Neural cell (in vitro differentiated cells): ENCODE measurements around the gene SDK1. TPM values are rescaled to one million over a fixed set of nuclear protein-coding genes. Genes with fewer than 3 reads are reported as not detected.

Experiments
- H2AFZ ChIP-seq: fragments of 200-600, 300-800 bp; sonication (generic), shearing (Covaris generic); 2 replicates; pipeline ENCODE4 v1.6.0; 2014; ENCODE audit warnings: low read depth, mild to moderate bottlenecking, antibody characterized with exemption, low read length, moderate library complexity
- H3F3A ChIP-seq: fragments of 200-600 bp; shearing (Covaris generic); 2 replicates; pipeline ENCODE4 v1.6.1; 2016; ENCODE audit warnings: mild to moderate bottlenecking, moderate library complexity, mixed read lengths, antibody characterized with exemption, low read length; ENCODE audit not compliant: insufficient read depth, poor library complexity, severe bottlenecking
- H3K27ac ChIP-seq: fragments of 200-600, 300-800 bp; sonication (generic), shearing (Covaris generic); 2 replicates; pipeline ENCODE4 v1.5.1; 2014; ENCODE audit warnings: mild to moderate bottlenecking, low read length, moderate library complexity
- H3K27me3 ChIP-seq: fragments of 300-800, 200-600 bp; sonication (generic), shearing (Covaris generic); 2 replicates; pipeline ENCODE4 v1.6.0; 2014; ENCODE audit warnings: mild to moderate bottlenecking, low read depth, low read length, moderate library complexity; ENCODE audit not compliant: insufficient read depth
- H3K36me3 ChIP-seq: fragments of 300-800, 200-600 bp; sonication (generic), shearing (Covaris generic); 2 replicates; pipeline ENCODE4 v1.5.1; 2014; ENCODE audit warnings: mild to moderate bottlenecking, antibody characterized with exemption, low read length, moderate library complexity; ENCODE audit not compliant: insufficient read depth
- H3K4me2 ChIP-seq: fragments of 300-800, 200-600 bp; sonication (generic), shearing (Covaris generic); 2 replicates; pipeline ENCODE4 v1.6.0; 2014; ENCODE audit warnings: mild to moderate bottlenecking, low read length
- H3K4me3 ChIP-seq: fragments of 300-800, 200-600 bp; sonication (generic), shearing (Covaris generic); 2 replicates; pipeline ENCODE4 v1.5.1; 2014; ENCODE audit warnings: mild to moderate bottlenecking, low read length, moderate library complexity
- H3K79me2 ChIP-seq: fragments of 200-600 bp; shearing (Covaris generic); replicated peaks from 2 replicates; pipeline ENCODE4 v1.6.0; 2014; ENCODE audit warnings: mild to moderate bottlenecking, low read length, moderate library complexity; ENCODE audit not compliant: insufficient read depth
- H3K9ac ChIP-seq: fragments of 300-800, 200-600 bp; sonication (generic), shearing (Covaris generic); 2 replicates; pipeline ENCODE4 v1.6.1; 2016; ENCODE audit warnings: mild to moderate bottlenecking, low read length, mixed read lengths
- H3K9me2 ChIP-seq: fragments of 200-600 bp; shearing (Covaris generic); 2 replicates; pipeline ENCODE4 v1.6.1; 2016; ENCODE audit warnings: mild to moderate bottlenecking, low read length, mixed read lengths; ENCODE audit not compliant: insufficient read depth
- H3K9me3 ChIP-seq: fragments of 200-600, 300-800 bp; sonication (generic), shearing (Covaris generic); 2 replicates; pipeline ENCODE4 v1.6.1; 2016; ENCODE audit warnings: mild to moderate bottlenecking, mixed run types, low read length, moderate library complexity, mixed read lengths
- H4K20me1 ChIP-seq: fragments of 200-600 bp; shearing (Covaris generic); 2 replicates; pipeline ENCODE4 v1.6.1; 2016; ENCODE audit warnings: mild to moderate bottlenecking, mixed run types; ENCODE audit not compliant: insufficient read depth
- CTCF ChIP-seq: fragments of 450-650 bp; IDR thresholded peaks from 2 replicates; pipeline ENCODE4 v1.5.1; 2014; ENCODE audit warnings: antibody characterized with exemption, mild to moderate bottlenecking, moderate library complexity; ENCODE audit not compliant: poor library complexity, severe bottlenecking
- EP300 ChIP-seq: fragments of 450-650 bp; conservative IDR thresholded peaks from 2 replicates; pipeline ENCODE4 v1.6.1; 2014; ENCODE audit warnings: antibody characterized with exemption, mild to moderate bottlenecking, moderate library complexity; ENCODE audit not compliant: poor library complexity, severe bottlenecking
- EZH2 ChIP-seq: fragments of 200-600, 300-800 bp; shearing (Covaris generic), sonication (generic); IDR thresholded peaks from 2 replicates; pipeline ENCODE4 v1.6.1; 2014; ENCODE audit warnings: antibody characterized with exemption, low read length, borderline replicate concordance, mild to moderate bottlenecking; ENCODE audit not compliant: insufficient read depth, poor library complexity, severe bottlenecking
- MXI1 ChIP-seq: fragments of 450-650 bp; conservative IDR thresholded peaks from 2 replicates; pipeline ENCODE4 v1.6.1; 2014; ENCODE audit warnings: antibody characterized with exemption, mild to moderate bottlenecking; ENCODE audit not compliant: poor library complexity, severe bottlenecking
- POLR2AphosphoS5 ChIP-seq: IDR thresholded peaks from 2 replicates; pipeline ENCODE4 v1.6.1; 2012
- RAD21 ChIP-seq: fragments of 450-650 bp; conservative IDR thresholded peaks from 2 replicates; pipeline ENCODE4 v1.6.1; 2014; ENCODE audit warnings: antibody characterized with exemption, mild to moderate bottlenecking, moderate library complexity
- SMC3 ChIP-seq: fragments of 450-650 bp; conservative IDR thresholded peaks from 2 replicates; pipeline ENCODE4 v1.6.1; 2014; ENCODE audit warnings: antibody characterized with exemption, mild to moderate bottlenecking, moderate library complexity; ENCODE audit not compliant: poor library complexity
- TAF1 ChIP-seq: IDR thresholded peaks from 2 replicates; pipeline ENCODE4 v1.6.1; 2012; ENCODE audit warnings: low read depth
- polyA plus RNA-seq: library from polyadenylated mRNA; depleted of rRNA; stranded (reverse); fragments of >200 nt; gene quantifications from 2 replicates; pipeline ENCODE4 v1.2.3, GENCODE V29; 2014
- TF ChIP-seq, protein P1 (sequence below): IDR thresholded peaks from 2 replicates; pipeline ENCODE4 v1.6.1; 2012; ENCODE audit warnings: borderline replicate concordance

The SDK1 gene
- polyA plus RNA-seq, 1 donor from 2014 or later: 2.7 TPM

DNA sequence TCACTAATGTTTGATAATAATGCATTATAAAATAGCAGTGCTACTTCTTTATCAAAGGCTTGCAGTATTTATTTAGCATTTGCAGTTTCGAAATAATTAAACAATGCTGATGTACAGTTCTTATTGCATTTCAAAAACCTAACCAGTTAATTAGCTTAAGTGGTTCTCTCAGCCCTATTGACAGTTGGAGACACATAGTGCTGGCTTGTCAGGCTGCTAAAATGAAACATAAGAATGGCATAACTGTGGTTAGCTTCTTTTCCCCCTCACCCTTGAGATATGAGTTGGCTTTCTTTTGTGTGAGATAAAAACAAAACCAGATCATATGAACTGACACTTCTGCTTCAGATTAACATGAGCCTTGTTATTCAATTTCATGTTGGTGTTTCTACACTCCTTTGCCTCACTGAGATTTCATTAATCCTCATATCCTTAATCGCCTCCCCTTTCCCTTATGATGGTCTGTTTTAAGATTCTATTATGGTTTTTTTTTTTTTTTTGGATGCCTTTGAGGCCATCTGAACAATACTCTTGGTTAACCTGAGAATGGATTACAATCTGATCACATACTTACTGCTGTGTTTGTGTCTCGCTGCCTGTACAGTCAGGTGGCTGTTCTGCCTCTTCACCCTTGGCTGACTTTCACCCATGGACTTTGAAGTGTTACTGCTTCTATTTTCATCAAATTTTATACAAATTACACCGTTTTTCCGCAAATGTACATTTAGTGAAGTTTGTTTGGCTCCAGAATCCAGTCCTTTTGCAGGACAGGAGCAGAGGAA lies 108.0 kb downstream of the SDK1 start:
- no peak overlapping the region for H3K9ac ChIP-seq
- peak overlapping the region; percentile 24 for H3K4me3 ChIP-seq
- TF ChIP-seq EZH2 (no peak), TAF1 (no peak), RAD21 (no peak), SMC3 (no peak), EP300 (peak; percentile 38), POLR2AphosphoS5 (peak; percentile 28), CTCF (no peak)
- TF ChIP-seq, protein P1, sequence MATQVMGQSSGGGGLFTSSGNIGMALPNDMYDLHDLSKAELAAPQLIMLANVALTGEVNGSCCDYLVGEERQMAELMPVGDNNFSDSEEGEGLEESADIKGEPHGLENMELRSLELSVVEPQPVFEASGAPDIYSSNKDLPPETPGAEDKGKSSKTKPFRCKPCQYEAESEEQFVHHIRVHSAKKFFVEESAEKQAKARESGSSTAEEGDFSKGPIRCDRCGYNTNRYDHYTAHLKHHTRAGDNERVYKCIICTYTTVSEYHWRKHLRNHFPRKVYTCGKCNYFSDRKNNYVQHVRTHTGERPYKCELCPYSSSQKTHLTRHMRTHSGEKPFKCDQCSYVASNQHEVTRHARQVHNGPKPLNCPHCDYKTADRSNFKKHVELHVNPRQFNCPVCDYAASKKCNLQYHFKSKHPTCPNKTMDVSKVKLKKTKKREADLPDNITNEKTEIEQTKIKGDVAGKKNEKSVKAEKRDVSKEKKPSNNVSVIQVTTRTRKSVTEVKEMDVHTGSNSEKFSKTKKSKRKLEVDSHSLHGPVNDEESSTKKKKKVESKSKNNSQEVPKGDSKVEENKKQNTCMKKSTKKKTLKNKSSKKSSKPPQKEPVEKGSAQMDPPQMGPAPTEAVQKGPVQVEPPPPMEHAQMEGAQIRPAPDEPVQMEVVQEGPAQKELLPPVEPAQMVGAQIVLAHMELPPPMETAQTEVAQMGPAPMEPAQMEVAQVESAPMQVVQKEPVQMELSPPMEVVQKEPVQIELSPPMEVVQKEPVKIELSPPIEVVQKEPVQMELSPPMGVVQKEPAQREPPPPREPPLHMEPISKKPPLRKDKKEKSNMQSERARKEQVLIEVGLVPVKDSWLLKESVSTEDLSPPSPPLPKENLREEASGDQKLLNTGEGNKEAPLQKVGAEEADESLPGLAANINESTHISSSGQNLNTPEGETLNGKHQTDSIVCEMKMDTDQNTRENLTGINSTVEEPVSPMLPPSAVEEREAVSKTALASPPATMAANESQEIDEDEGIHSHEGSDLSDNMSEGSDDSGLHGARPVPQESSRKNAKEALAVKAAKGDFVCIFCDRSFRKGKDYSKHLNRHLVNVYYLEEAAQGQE: no peak
- H3K27ac ChIP-seq: peak overlapping the region; percentile 19
- H4K20me1 ChIP-seq: no peaks in the 10 kb centered on the region
- H3K79me2 ChIP-seq: no peaks in the 10 kb centered on the region
- H3K4me2 ChIP-seq: peak overlapping the region; percentile 7
- no peaks in the 10 kb centered on the region for H3K9me2 ChIP-seq
- no peak overlapping the region for H2AFZ ChIP-seq
- H3F3A ChIP-seq: no peaks in the 10 kb centered on the region
- H3K36me3 ChIP-seq: no peaks in the 10 kb centered on the region
- H3K27me3 ChIP-seq: no peaks in the 10 kb centered on the region
- H3K9me3 ChIP-seq: no peaks in the 10 kb centered on the region

GRCh38 chr7:3412871-3413270 lies 111.8 kb downstream of the SDK1 start:
- Histone ChIP-seq H3K9ac (no peak overlapping the region), H3K4me2 (no peak overlapping the region), H3K9me3 (no peaks in the 10 kb centered on the region), H3K9me2 (no peaks in the 10 kb centered on the region), H3K79me2 (no peaks in the 10 kb centered on the region), H2AFZ (no peak overlapping the region), H3K27me3 (no peaks in the 10 kb centered on the region), H3K4me3 (no peak overlapping the region), H4K20me1 (no peaks in the 10 kb centered on the region), H3K27ac (no peak overlapping the region), H3K36me3 (no peaks in the 10 kb centered on the region), H3F3A (no peaks in the 10 kb centered on the region)
- TF ChIP-seq EP300 (no peak), RAD21 (no peak)

- no peak overlapping the region for H3K4me2 ChIP-seq
- no peak overlapping the region for H3K9ac ChIP-seq
- TF ChIP-seq TAF1 (no peak), SMC3 (no peak), EZH2 (no peak), MXI1 (no peak), CTCF (no peak), EP300 (no peak), POLR2AphosphoS5 (no peak), RAD21 (no peak)
- TF ChIP-seq, protein P1: no peak
Measured at GRCh38 chr7:3415861-3416312, 114.8 kb downstream of the SDK1 start.

More at GRCh38 chr7:3415861-3416312, 114.8 kb downstream of the SDK1 start:
- Histone ChIP-seq H3K4me3 (no peak overlapping the region), H3K79me2 (no peaks in the 10 kb centered on the region), H3K9me3 (no peaks in the 10 kb centered on the region), H3F3A (no peaks in the 10 kb centered on the region), H3K36me3 (no peaks in the 10 kb centered on the region), H2AFZ (no peak overlapping the region), H3K27ac (no peak overlapping the region), H4K20me1 (no peaks in the 10 kb centered on the region), H3K27me3 (no peaks in the 10 kb centered on the region), H3K9me2 (no peaks in the 10 kb centered on the region)
